ENCODE measurements around the gene MGAT4B.

Gene MGAT4B

DNA sequence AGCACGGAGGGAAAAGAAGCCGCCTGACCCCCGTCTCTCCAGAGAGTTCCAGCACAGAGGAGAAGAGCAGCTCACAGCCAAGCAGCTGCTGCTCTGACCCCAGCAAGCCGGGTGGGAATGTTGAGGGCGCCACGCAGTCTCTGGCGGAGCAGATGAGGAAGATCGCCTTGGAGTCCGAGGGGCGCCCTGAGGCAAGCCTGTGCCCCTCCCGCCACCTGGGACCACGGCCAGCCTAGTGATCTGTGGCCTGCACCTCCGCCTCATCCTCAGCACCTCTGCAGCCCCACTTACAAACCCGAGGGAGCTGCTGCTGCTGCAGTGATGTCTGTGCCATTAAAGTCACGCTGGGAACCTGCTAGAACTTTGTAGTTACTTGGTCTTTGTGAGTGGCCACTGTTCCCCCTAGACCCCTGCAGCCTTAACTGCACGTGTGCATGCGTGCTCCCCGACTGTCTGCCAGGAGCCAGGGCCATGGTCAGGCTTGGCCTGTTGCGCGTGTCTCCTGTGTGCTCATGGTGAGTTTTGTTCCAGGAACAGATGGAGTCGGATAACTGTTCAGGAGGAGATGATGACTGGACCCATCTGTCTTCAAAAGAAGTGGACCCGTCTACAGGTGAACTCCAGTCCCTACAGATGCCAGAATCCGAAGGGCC lies 26.5 kb upstream of the MGAT4B start:
- DNase-seq (ENCODE audit: low spot score in 2 of 2), result no peak
- Histone ChIP-seq H3K36me3 (replicated peaks) (peaks cover 84% of the 10 kb centered on the region), H3K27me3 (ENCODE audit: low read depth) (no peaks in the 10 kb centered on the region), H3K4me1 (no peaks in the 10 kb centered on the region), H3K9me3 (no peaks in the 10 kb centered on the region), H3K4me3 (no peak overlapping the region)
- in situ Hi-C loops (cut with MboI; ENCODE audit: low sequenced_read_pairs), result no loop called here

DNA sequence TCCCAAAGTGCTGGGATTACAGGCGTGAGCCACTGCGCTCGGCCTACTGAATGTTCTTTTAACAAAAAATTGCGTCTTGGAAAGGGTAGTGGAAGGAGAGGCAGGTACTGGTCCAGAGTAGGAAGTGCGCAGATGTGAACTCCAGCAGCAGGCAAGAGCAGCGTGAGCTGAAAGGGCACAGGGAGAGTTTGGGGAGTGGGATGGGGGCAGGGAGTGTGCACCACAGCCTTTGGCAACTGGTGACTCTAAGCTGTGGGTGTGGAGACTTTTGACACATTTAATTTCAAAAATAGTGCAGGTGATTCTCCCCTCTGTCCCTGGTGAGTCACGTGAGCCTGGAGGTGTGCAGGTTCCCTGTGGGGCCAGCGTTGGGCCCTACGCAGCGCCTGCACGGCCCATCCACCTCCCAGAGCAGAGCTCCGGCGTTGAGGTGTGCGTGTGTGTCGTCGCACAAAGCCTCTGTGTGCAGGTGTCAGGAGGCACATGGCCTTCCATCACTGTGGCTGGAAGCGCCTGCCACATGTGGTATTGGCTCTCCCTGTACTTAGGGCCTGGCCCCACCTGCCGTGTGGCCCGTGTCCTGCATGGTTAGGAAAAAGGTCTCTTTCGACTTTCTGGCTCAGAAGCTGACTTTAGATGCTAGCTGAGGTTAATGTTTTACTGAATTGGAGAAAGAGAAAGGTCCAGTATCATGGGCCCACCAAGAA lies 25.5 kb upstream of the MGAT4B start:
- no peak overlapping the region for H3K4me3 ChIP-seq
- in situ Hi-C loops (cut with MboI; ENCODE audit: low sequenced_read_pairs), result no loop called here
- no peak for DNase-seq (ENCODE audit: low spot score in 2 of 2)
- H3K9me3 ChIP-seq, result no peaks in the 10 kb centered on the region
- no peaks in the 10 kb centered on the region for H3K27me3 ChIP-seq (ENCODE audit: low read depth)
- peaks cover 84% of the 10 kb centered on the region for H3K36me3 ChIP-seq (replicated peaks)
- no peaks in the 10 kb centered on the region for H3K4me1 ChIP-seq

DNA sequence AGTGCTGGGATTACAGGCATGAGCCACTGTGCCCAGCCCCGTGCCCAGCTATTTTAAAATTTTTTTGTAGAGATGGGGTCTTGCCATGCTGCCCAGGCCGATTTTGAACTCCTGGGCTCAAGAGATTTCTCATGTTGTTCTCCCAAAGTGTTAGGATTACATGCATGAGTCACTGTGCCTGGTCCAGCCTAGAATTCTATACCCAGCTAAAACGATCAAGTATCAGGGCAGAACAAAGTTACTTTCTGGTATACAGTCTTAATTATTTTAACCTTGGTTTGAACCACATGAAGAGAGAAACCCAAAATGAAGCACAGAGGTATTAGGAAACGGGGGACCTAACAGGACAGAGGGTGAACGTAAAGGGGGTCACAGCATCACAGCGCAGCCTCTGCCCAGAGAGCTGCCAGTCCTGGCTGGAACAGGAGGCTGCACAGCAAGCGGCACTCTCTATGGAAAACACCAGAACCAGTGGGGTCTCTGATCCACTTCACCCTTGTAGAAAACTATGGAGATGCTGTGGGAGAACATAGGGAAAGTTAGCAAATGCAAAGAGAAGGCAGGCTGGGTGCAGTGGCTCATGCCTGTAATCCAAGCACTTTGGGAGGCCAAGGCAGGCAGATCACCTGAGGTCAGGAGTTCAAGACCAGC lies 24.3 kb upstream of the MGAT4B start:
- H3K27me3 ChIP-seq (ENCODE audit: low read depth), result no peaks in the 10 kb centered on the region
- in situ Hi-C loops (cut with MboI; ENCODE audit: low sequenced_read_pairs), result no loop called here
- peaks cover 84% of the 10 kb centered on the region for H3K36me3 ChIP-seq (replicated peaks)
- DNase-seq (ENCODE audit: low spot score in 2 of 2), result no peak
- no peak overlapping the region for H3K4me3 ChIP-seq
- no peaks in the 10 kb centered on the region for H3K4me1 ChIP-seq
- H3K9me3 ChIP-seq, result no peaks in the 10 kb centered on the region

DNA sequence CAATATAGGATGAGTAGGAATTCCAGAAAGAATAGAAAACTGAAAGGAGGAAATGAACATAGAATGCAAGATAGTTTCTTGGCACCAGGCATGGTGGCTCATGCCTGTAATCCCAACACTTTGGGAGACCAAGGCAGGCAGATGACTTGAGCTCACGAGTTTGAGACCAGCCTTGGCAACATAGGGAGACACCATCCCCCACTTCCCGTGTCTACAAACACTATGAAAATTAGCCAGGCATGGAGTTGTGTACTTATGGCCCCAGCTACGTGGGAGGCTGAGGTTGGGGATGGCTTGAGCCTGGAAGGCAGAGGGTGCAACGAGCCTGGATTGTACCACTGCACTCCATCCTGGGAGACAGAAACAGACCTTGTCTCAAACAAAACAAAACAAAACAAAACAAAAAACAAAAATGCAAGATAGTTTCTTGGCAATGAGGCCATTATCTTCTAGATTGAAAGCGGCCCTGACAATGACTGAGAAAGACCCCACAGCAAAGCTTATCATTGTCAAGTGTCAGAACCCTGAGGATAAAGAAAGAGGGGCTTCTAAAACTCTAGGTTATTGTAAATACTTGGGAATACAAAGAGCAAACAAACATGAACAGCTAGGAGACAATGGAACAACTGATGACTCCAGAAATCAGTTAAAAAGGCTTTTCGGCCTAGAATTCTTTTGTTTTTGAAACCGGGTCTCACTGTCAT lies 23.2 kb upstream of the MGAT4B start:
- no peaks in the 10 kb centered on the region for H3K9me3 ChIP-seq
- no peaks in the 10 kb centered on the region for H3K4me1 ChIP-seq
- H3K4me3 ChIP-seq, result no peak overlapping the region
- no peak for DNase-seq (ENCODE audit: low spot score in 2 of 2)
- in situ Hi-C loops (cut with MboI; ENCODE audit: low sequenced_read_pairs), result no loop called here
- H3K27me3 ChIP-seq (ENCODE audit: low read depth), result no peaks in the 10 kb centered on the region
- H3K36me3 ChIP-seq (replicated peaks), result peaks cover 90% of the 10 kb centered on the region

DNA sequence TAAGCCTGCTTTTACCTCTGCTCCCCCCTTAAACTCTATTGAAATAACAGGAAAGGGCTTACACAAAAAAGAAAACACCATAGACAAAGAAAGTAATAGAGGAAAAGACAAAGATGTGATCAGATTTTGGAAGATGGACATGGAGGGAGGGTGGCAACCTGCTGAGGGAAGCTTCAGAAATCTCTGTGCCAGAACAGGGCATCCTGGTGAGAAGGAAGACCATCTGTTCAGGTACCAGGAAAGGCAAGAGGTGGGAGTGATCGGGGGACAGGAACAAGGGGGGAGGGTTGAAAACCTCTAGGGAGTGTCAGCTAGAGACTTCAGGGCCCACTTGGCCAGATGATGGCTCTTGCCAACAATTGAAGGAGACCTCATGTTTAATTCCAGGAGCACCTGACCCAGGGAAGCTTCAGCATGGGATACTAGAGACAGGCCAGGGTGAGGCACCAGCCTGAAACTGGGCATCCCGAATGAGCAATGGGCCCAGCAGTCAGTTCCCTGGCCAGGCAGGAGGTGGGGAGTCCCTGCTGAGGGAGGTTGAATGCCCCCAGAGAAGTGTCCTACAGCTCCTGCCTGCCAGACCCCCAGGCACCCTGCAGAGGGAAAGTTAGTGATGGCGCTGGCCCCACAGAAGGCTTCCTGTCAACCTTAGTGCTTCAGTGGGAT lies 22.2 kb upstream of the MGAT4B start:
- in situ Hi-C loops (cut with MboI; ENCODE audit: low sequenced_read_pairs), result no loop called here
- no peaks in the 10 kb centered on the region for H3K27me3 ChIP-seq (ENCODE audit: low read depth)
- H3K9me3 ChIP-seq, result no peaks in the 10 kb centered on the region
- H3K4me3 ChIP-seq, result no peak overlapping the region
- H3K4me1 ChIP-seq, result no peaks in the 10 kb centered on the region
- no peak for DNase-seq (ENCODE audit: low spot score in 2 of 2)
- H3K36me3 ChIP-seq (replicated peaks), result peaks cover 96% of the 10 kb centered on the region

DNA sequence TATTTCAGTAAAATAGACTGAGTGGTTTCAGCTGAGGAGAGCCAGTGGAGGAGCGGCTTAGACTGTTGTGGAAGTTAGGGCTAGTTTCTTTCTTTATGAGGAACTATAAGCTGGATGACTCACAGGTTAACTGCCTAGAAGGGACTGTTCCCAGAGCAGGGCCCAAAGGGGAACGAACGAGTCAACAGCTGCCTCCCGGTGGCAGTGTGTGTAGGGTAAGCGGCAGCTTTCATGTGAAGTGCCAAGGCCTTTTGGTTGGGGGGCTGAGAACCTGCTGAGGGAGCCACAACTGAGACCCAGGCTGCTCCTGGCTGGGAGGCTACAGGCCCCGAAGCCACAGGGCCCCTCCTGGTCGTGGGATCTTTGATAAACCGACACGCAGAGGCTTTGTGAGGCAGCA lies 21.0 kb upstream of the MGAT4B start:
- in situ Hi-C loops (cut with MboI; ENCODE audit: low sequenced_read_pairs), result no loop called here
- Histone ChIP-seq H3K4me1 (no peaks in the 10 kb centered on the region), H3K27me3 (ENCODE audit: low read depth) (no peaks in the 10 kb centered on the region), H3K36me3 (replicated peaks) (peaks cover 96% of the 10 kb centered on the region), H3K9me3 (no peaks in the 10 kb centered on the region), H3K4me3 (no peak overlapping the region)
- no peak for DNase-seq (ENCODE audit: low spot score in 2 of 2)

DNA sequence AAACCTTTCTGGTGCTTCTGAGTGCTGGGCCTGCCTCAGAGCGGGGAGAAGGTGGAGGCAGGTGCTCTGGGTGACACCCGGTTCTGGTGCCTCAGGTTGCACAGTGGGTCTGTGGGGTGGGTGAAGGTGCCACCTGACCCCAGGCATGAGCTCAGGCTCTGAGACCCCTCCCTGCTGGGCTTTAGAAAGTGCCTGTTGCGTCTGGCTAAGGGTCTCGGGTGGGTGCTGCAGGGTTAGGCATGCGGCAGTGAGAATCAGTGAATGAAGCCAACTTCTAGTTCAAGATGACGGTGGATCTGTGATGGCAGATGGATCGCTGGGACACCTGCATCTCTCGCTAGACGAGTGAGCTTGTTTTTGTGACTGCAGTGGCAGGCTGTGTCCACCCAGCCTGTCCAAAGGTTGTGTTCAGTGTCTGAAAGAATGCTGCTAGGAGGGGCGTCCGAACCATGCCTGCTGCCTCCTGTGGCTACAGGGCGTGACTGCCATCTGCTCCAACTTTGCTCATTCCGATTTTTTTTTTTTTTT lies 19.1 kb upstream of the MGAT4B start:
- Histone ChIP-seq H3K36me3 (replicated peaks) (peaks cover 81% of the 10 kb centered on the region), H3K9me3 (no peaks in the 10 kb centered on the region), H3K4me3 (no peak overlapping the region), H3K4me1 (peaks cover 9% of the 10 kb centered on the region), H3K27me3 (ENCODE audit: low read depth) (no peaks in the 10 kb centered on the region)
- no peak for DNase-seq (ENCODE audit: low spot score in 2 of 2)
- in situ Hi-C loops (cut with MboI; ENCODE audit: low sequenced_read_pairs), result no loop called here

DNA sequence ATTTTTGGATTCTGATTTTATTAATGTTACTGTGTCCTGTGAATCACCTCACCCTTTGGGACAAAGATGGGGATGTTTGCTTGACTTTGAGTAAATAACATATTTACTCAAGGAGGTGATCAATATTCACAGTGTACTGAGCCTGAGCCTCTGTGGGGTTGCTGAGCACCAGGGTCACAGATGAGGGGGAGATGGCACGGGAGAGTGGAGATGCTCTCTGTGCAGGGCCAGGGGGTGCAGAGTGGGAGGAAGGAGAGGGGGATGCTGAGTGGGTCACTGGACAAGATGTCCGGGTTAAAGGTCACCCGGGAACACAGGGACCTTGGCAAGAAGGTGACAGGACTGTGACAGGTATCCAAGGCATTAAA lies 18.1 kb upstream of the MGAT4B start:
- peaks cover 78% of the 10 kb centered on the region for H3K36me3 ChIP-seq (replicated peaks)
- no peaks in the 10 kb centered on the region for H3K27me3 ChIP-seq (ENCODE audit: low read depth)
- no peak overlapping the region for H3K4me3 ChIP-seq
- DNase-seq (ENCODE audit: low spot score in 2 of 2), result no peak
- in situ Hi-C loops (cut with MboI; ENCODE audit: low sequenced_read_pairs), result no loop called here
- H3K4me1 ChIP-seq, result peaks cover 17% of the 10 kb centered on the region
- no peaks in the 10 kb centered on the region for H3K9me3 ChIP-seq

DNA sequence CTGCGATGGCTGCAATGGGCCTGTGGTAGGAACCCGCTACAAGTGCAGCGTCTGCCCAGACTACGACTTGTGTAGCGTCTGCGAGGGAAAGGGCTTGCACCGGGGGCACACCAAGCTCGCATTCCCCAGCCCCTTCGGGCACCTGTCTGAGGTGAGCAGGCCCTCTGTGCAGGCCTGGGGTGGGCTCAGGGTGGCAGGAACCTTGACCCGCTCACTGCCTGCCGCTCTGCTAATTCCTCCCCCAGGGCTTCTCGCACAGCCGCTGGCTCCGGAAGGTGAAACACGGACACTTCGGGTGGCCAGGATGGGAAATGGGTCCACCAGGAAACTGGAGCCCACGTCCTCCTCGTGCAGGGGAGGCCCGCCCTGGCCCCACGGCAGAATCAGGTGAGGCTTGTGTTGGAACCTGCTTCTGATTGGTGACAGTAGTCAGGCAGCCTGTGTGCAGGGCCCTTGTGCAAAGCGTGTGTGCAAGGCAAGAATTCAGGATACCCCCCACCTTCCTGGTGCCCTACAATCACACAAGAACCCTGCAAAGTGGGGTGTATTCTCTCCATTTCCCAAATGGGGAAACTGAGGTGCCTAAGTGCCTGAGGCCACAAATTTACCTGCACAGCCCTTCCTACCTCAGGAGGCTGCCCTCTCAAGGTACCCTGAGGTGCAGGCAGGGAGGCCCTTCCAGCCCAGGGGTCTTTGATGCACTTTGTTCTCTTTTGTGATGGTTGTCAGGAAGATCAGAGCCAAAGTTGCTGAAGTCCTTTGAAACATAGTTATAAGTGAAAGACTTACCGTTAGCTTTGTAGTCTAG lies 17.5 kb upstream of the MGAT4B start:
- no peaks in the 10 kb centered on the region for H3K27me3 ChIP-seq (ENCODE audit: low read depth)
- peaks cover 76% of the 10 kb centered on the region for H3K36me3 ChIP-seq (replicated peaks)
- DNase-seq (ENCODE audit: low spot score in 2 of 2), result no peak
- in situ Hi-C loops (cut with MboI; ENCODE audit: low sequenced_read_pairs), result no loop called here
- no peak overlapping the region for H3K4me3 ChIP-seq
- H3K4me1 ChIP-seq, result peaks cover 23% of the 10 kb centered on the region
- H3K9me3 ChIP-seq, result no peaks in the 10 kb centered on the region

DNA sequence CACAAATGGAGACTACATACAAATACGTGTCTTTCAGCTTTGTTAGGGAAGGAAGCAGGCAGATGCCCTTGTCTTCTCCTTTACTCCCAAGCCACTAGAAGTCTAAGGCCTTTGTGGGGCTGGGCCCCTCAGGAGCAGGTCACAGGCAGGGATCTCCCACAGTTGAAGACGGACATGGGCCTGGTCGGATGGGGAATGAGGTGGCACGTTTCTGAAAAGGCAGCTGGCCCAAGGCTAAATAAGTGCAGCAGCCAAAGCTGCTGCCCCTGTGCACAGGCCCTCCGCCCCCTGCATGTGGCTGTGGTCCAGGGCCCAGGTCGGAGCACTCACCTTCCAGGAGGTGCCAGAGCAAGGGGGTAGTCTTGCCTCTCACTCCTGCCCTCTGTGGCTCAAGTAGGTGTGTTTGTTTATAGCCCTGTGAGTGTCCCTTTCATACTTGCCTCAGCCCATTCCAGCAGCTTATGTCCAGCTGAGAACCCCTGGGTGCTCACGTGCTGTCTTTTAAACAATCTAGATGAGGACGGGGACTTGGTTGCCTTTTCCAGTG lies 15.9 kb upstream of the MGAT4B start:
- DNase-seq (ENCODE audit: low spot score in 2 of 2), result no peak
- in situ Hi-C loops (cut with MboI; ENCODE audit: low sequenced_read_pairs), result no loop called here
- Histone ChIP-seq H3K36me3 (replicated peaks) (peaks cover 61% of the 10 kb centered on the region), H3K4me3 (peak overlapping the region; percentile 55), H3K4me1 (peaks cover 34% of the 10 kb centered on the region), H3K9me3 (no peaks in the 10 kb centered on the region), H3K27me3 (ENCODE audit: low read depth) (no peaks in the 10 kb centered on the region)

DNA sequence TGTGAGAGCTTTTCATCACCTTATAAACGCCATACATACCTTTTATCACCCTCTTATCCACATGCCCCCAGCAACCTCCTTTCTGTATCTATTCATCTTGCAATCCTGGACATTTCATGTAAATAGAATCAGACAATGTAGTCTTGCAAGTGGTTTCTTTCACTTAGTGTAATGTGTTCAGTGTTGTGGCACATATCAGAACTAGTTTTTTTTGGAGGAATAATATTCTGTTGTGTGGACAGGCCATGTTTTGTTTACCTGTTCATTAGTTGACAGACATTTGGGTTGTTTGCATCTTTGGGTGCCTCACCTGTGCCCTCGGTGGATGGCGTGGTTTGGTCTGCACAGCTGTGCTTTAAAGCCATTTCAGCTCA lies 15.4 kb upstream of the MGAT4B start:
- in situ Hi-C loops (cut with MboI; ENCODE audit: low sequenced_read_pairs), result no loop called here
- Histone ChIP-seq H3K36me3 (replicated peaks) (peaks cover 56% of the 10 kb centered on the region), H3K4me1 (peaks cover 34% of the 10 kb centered on the region), H3K4me3 (peak overlapping the region; percentile 55), H3K27me3 (ENCODE audit: low read depth) (no peaks in the 10 kb centered on the region), H3K9me3 (no peaks in the 10 kb centered on the region)
- no peak for DNase-seq (ENCODE audit: low spot score in 2 of 2)

DNA sequence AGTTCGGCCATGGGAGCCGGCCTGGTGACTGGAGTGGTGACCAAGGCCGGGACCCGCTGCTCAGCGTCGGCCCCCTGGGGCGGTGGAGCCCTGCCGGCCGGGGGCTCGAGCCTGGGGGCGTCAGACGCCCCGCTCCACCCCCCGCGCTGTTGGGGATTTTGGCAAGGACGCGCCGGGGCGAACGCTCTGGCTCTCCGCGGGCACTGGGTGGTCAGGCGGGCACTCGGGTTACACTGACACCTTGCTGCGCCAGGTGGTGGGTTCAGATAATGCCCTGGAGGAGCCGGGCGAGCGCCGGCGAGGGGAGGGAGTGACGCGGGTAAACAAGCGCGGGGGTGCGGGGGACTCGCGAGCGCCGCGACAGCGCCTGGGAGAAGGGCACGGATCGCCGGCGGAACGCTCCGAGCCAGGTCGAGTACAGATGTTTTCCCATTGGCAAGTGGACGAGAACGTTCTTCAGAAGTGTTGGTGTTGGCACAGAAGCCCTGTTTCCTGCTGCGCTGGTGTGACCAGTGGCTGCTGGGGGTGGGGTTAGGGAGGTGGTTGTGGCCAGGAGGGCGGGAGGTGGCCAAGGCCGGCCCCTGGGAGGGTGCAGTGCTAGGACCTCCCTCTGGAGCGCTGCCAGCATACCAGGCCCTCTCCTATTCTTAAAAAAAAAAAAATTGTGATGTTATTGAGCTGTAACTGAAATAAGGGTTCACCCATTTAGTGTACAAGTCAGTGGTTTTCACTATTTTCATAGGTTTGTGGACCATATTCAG lies 14.8 kb upstream of the MGAT4B start:
- Histone ChIP-seq H3K4me1 (peaks cover 34% of the 10 kb centered on the region), H3K4me3 (peak overlapping the region; percentile 55), H3K36me3 (replicated peaks) (peaks cover 51% of the 10 kb centered on the region), H3K9me3 (no peaks in the 10 kb centered on the region), H3K27me3 (ENCODE audit: low read depth) (no peaks in the 10 kb centered on the region)
- in situ Hi-C loops (cut with MboI; ENCODE audit: low sequenced_read_pairs), result no loop called here
- peak; percentile 76 to 96 for DNase-seq (ENCODE audit: low spot score in 2 of 2)
